Activated naive CD4-positive, alpha-beta T cell (primary cell): ENCODE measurements around the gene SLC15A1.
"Not testable (repeated sequence)": the region's sequence is repeated elsewhere in the genome, so short reads cannot be mapped to it uniquely, and the experiment has no call there.

Experiments
- DNase-seq, 4 experiments: peaks; one replicate each; lab custom pipeline; 2025; lab: John Stamatoyannopoulos, UW

The SLC15A1 gene

GRCh38 chr13:98781045-98781444, 28.6 kb upstream of the SLC15A1 start:
- no peak for DNase-seq

GRCh38 chr13:98780451-98780850, 28.0 kb upstream of the SLC15A1 start:
- DNase-seq = no peak

GRCh38 chr13:98779695-98780094, 27.2 kb upstream of the SLC15A1 start:
- DNase-seq = no peak

DNA sequence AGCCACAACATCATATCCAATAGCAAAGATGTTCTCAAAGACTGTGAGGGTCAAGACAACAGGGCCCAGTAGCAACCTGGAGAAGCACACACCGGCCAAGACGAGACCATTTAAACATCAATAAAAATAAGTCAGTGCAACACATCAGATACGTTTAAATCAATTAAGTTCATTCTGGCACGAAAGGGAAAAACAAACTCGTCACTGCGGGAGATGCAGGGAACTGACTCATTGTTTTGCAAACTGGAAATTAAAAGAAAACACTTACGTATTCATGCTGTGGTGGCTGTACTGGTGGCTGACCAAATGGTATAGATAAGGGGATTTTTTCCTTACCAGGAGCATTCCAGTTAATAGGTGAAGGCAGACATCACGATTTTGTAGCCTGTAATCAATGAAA, 26.3 kb upstream of the SLC15A1 start:
- no peak for DNase-seq

GRCh38 chr13:98776644-98777043, 24.2 kb upstream of the SLC15A1 start:
- no peak for DNase-seq

- no peak for DNase-seq
Observed at GRCh38 chr13:98775844-98776598, 23.5 kb upstream of the SLC15A1 start.

DNA sequence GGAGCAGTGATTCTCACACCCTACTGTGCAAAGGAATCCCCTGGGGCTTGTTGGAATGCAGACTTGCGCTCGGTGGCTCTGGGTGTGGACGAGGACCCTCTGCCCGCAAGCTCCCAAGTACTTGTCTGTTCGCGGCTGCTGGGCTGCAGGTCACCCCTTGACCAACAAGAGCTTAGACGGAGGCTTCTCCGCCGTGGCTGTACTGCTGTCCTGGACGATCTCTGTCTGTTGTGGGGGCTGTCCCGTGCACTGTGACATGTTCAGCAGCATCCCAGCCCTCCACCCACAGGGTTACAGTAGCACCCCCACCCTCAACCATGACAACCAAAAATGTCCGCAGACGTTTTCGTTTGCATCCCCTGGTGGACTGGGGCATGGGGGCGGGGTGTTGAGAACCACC, 22.9 kb upstream of the SLC15A1 start:
- no peak for DNase-seq

DNA sequence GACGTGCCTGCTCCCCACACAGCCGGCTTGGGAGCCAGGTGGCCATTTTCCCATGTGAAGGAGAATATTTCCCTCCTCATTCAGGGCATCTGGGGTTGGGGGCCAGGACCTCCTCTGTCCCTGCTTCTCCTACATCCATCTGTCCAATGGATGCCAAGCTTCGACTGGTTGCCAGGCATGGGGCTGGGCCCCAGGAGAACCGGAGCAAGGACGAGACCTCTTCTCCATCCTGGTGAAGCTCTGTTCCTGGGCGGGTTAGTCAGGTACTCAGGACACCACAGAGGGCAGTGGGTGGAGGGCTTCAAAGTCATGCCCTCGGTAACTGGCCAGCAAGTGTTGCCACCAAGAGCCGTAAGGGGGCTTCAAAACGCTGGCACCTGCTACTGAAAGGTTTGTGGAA, 22.3 kb upstream of the SLC15A1 start:
- no peak for DNase-seq

- DNase-seq = no peak
Observed at GRCh38 chr13:98773921-98774320, 21.4 kb upstream of the SLC15A1 start.

DNA sequence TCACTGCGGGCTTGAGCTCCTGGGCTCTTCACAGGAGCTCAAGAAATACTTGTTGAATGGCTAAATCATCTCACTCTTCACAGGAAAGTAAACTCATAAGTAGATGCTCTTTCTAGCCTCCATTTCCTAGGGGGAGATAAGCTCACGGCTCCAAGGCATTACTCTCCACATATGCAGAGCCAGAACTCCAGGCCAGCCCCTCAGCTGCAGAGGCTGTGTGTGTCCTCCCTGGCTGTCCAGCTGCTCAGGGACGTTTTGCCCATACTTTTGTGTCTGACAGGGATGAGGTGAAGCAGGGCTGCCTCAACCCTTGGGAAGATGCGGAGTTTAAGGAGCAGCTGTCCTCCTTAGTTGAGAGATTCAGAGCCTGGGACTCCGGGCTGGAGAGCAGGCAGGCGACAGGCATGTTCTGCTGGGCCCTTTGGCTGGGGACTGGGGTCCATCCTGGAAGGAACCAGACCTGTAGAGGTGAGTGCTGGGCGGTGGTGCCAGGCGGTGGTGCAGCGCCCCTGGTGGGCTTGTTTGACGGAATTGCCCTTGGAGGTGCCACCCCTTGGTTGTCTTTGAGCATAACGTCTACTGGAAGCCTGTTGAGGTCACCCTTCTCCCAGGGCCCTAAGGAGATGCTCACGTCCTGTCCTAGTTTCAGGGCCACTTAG, 20.5 kb upstream of the SLC15A1 start:
- no peak for DNase-seq

DNA sequence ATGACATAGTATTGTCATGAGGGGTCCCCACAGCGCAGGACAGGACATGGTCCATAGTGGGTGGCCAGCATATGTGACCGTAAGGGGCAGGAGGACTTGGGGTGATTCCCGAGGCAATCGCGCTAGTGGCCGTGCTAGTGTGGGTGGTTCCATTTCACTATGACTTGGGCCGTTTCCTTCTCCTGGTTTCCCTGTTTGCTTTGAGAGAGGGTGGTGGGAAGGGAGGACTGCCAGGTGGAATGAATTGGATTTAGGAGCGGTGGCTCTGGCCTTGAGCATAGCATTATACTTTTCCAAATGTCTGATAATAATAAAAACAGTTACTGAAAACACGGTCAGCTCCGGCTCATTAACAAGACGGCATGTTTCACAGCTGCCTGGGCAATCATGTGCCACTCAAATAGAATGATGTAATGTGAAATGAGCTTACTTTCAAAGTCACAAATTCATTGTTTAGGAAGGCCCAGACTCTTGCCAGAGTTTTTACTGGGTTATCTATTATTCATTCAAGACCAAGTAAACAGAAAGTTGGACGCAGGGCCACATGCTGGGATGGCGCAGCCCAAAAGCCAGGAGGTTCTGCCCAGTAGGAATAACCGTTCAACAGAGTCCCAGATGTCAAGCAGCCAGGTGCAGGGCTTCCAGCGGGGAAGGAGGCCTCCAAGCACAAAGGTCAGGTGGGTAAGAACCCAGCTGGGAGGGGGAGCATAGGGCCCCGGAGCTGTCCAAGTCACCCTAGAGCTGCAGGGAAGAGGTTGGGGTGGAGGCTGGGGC, 19.6 kb upstream of the SLC15A1 start:
- no peak for DNase-seq

GRCh38 chr13:98769736-98770135, 17.3 kb upstream of the SLC15A1 start:
- DNase-seq = no peak

- DNase-seq = no peak
Observed at GRCh38 chr13:98768522-98768921, 16.1 kb upstream of the SLC15A1 start.

GRCh38 chr13:98766697-98767096, 14.2 kb upstream of the SLC15A1 start:
- DNase-seq = no peak

GRCh38 chr13:98765996-98766519, 13.6 kb upstream of the SLC15A1 start:
- no peak for DNase-seq

DNA sequence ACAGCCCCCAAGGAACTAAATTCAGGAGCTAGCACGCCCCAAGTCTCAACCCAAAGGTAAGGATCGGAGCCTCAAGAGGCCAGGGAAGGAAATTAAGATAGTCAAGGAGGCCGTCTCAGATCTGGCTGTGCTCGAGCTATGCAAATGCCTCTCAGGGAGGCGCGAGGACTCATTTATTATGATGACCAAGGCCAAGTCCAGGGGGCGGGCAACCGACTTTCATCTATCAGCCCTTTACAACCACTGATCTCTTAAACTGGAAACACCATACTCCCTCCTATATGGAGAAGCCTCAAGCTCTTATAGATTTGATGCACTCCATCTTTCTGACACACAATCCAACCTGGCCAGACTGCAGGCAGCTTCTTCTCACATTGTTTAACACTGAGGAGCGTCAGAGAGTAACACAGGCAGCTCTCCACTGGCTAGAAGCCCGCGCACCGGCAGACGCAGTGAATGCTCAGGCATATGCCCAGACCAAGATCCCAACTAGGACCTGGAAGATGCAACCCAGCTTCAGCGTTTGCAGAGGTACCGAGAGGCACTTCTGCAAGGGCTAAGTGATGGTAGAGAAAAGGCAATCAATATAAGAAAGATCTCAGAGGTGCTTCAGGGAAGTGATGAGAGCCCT, 9.6 kb upstream of the SLC15A1 start:
- no peak for DNase-seq

- no peak for DNase-seq
Observed at GRCh38 chr13:98761126-98761985, 8.9 kb upstream of the SLC15A1 start.

DNA sequence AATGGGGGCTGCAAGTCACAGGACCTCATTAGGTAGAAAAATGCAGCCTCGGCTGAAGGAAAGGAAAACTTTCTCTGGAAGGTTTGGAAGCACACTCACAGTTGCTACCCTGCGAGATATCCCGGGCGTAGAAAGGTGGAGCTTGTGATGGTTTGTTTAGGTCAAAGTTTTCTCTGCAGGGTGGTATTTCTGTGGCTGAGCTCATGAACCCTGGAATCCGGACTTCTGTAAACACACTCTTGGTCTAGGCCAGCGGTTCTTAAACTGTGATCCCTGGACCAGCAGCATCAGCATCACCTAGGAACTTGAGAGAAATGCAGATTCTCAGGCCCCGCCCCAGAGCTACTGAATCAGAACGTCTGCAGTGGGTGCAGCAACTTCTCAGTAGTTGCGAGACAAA, 3.3 kb upstream of the SLC15A1 start:
- no peak for DNase-seq

GRCh38 chr13:98755116-98755515, 2.6 kb upstream of the SLC15A1 start:
- no peak for DNase-seq

DNA sequence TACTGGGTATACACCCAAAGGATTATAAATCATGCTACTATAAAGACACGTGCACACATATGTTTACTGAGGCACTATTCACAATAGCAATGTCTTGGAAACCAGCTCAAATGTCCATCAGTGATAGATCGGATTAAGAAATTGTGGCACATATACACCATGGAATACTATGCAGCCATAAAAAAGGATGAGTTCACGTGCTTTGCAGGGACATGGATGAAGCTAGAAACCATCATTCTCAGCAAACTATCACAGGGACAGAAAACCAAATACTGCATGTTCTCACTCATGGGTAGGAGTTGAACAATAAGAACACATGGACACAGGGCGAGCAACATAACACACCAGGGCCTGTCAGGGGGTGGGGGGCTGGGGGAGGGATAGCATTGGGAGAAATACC, 2.0 kb upstream of the SLC15A1 start:
- not testable (repeated sequence) for DNase-seq

DNA sequence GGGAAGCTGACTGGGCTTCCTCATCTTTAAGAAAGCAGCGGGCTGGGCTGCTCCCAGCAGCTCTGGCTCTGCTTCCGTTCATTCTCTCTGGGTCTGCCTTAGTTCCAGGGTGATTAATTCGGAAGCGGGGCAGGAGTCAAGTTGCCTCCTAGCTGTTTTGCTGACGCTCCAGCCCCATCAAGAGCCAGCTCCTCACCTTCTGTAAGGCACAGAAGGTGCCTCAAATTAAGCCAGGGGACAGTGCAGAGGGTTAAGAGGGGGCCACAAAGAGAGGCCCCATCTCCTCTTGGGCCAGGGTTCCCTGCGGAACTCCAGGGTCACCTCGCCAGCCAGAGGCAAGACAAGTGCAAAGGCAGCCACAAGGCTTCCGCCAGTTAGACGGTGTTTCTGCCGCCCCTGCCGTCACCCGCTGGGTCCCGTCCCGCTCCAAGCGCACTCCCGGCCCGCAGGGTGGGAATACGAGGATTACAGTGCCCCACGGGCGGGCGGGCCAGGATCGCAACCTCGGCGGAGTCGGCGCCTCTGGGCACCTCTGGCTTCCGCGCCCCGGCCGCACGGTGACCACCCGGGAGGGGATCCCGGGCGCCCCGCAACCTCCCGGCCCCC, 508 bp downstream of the SLC15A1 start:
- no peak for DNase-seq
